ENCODE data around the gene NCAM2.

The NCAM2 gene

GRCh38 chr21:21332492-21332891 lies 334.3 kb downstream of the NCAM2 start:
- ChIA-PET POLR2A (no interaction called here), CTCF (no interaction called here)
- H3K4me1 ChIP-seq (ENCODE audit: control insufficient read depth, insufficient read depth, low read length), result no peaks in the 10 kb centered on the region
- H3K27ac ChIP-seq (ENCODE audit: extremely low read depth, low read depth, low read length), result no peak overlapping the region
- H3K36me3 ChIP-seq (ENCODE audit: control insufficient read depth in 2 of 2, insufficient read depth in 1 of 2, low read length in 2 of 2), result no peaks in the 10 kb centered on the region
- TF ChIP-seq FEZF1 (tag by site-specific recombination; IDR thresholded peaks at IDR 0.05) (no peak), GLIS1 (tag by site-specific recombination; IDR thresholded peaks at IDR 0.05) (no peak), ZXDB (tag by site-specific recombination; IDR thresholded peaks at IDR 0.05) (no peak), REPIN1 (tag by site-specific recombination; IDR thresholded peaks at IDR 0.05; ENCODE audit: low read depth) (no peak)
- H3K9me3 ChIP-seq (ENCODE audit: control insufficient read depth, insufficient read depth, low read depth, low read length), result no peaks in the 10 kb centered on the region
- no peak overlapping the region for H3K4me3 ChIP-seq (ENCODE audit: low read depth, low read length)

GRCh38 chr21:21341041-21341440 lies 342.8 kb downstream of the NCAM2 start:
- CTCF ChIA-PET, result no interaction called here
- H3K9me3 ChIP-seq (ENCODE audit: control insufficient read depth, insufficient read depth, low read depth, low read length), result no peaks in the 10 kb centered on the region

GRCh38 chr21:21345296-21345695 lies 347.1 kb downstream of the NCAM2 start:
- H3K27ac ChIP-seq (ENCODE audit: extremely low read depth, low read depth, low read length), result no peak overlapping the region
- no peaks in the 10 kb centered on the region for H3K36me3 ChIP-seq (ENCODE audit: control insufficient read depth in 2 of 2, insufficient read depth in 1 of 2, low read length in 2 of 2)
- H3K4me3 ChIP-seq (ENCODE audit: low read depth, low read length), result no peak overlapping the region
- H3K4me1 ChIP-seq (ENCODE audit: control insufficient read depth, insufficient read depth, low read length), result no peaks in the 10 kb centered on the region
- no peaks in the 10 kb centered on the region for H3K9me3 ChIP-seq (ENCODE audit: control insufficient read depth, insufficient read depth, low read depth, low read length)
- ChIA-PET POLR2A (no interaction called here), CTCF (no interaction called here)
- TF ChIP-seq ZNF645 (tag by site-specific recombination; IDR thresholded peaks at IDR 0.05), result no peak
- TF ChIP-seq GLI4 (tag by site-specific recombination; IDR thresholded peaks at IDR 0.05), result no peak
- no peak for TF ChIP-seq ZNF423 (tag by site-specific recombination; IDR thresholded peaks at IDR 0.05)
- TF ChIP-seq PRDM2 (tag by site-specific recombination; IDR thresholded peaks at IDR 0.05; ENCODE audit: borderline replicate concordance), result no peak
- TF ChIP-seq ZFHX2 (tag by site-specific recombination; conservative IDR thresholded peaks at IDR 0.05), result no peak
- no peak for TF ChIP-seq ZNF148 (tag by site-specific recombination; IDR thresholded peaks at IDR 0.05; ENCODE audit: borderline replicate concordance)
- no peak for TF ChIP-seq ZNF792 (tag by site-specific recombination; IDR thresholded peaks at IDR 0.05)
- no peak for TF ChIP-seq ZNF335 (tag by site-specific recombination; conservative IDR thresholded peaks at IDR 0.05)
- TF ChIP-seq INSM2 (tag by site-specific recombination; IDR thresholded peaks at IDR 0.05), result no peak
- no peak for TF ChIP-seq HOXC10 (CRISPR knock-in tag; IDR thresholded peaks at IDR 0.05)
- TF ChIP-seq SALL2 (tag by site-specific recombination; IDR thresholded peaks at IDR 0.05; ENCODE audit: borderline replicate concordance), result no peak
- no peak for TF ChIP-seq ZNF239 (tag by site-specific recombination; IDR thresholded peaks at IDR 0.05)
- TF ChIP-seq ZNF350 (tag by site-specific recombination; IDR thresholded peaks at IDR 0.05), result no peak
- no peak for TF ChIP-seq ZNF292 (tag by site-specific recombination; IDR thresholded peaks at IDR 0.05; ENCODE audit: borderline replicate concordance, low read depth)

More at GRCh38 chr21:21341041-21341440, 342.8 kb downstream of the NCAM2 start:
- no peaks in the 10 kb centered on the region for H3K36me3 ChIP-seq (ENCODE audit: control insufficient read depth in 2 of 2, insufficient read depth in 1 of 2, low read length in 2 of 2)
- H3K27ac ChIP-seq (ENCODE audit: extremely low read depth, low read depth, low read length), result no peak overlapping the region
- H3K4me1 ChIP-seq (ENCODE audit: control insufficient read depth, insufficient read depth, low read length), result no peaks in the 10 kb centered on the region
- POLR2A ChIA-PET, result no interaction called here
- no peak for TF ChIP-seq ZNF76 (tag by site-specific recombination; IDR thresholded peaks at IDR 0.05; ENCODE audit: borderline replicate concordance, low read depth)
- no peak for TF ChIP-seq ZNF362 (tag by site-specific recombination; IDR thresholded peaks at IDR 0.05)
- no peak overlapping the region for H3K4me3 ChIP-seq (ENCODE audit: low read depth, low read length)
